HG03064 (cell line): Measurements from ENCODE around the gene MCCC1.
"Not testable (repeated sequence)": the region's sequence is repeated elsewhere in the genome, so short reads cannot be mapped to it uniquely, and the experiment has no call there.

ENCODE experiments used
- ATAC-seq: cut with Tn5 transposase; IDR thresholded peaks from one replicate; pipeline ENCODE4 v1.9.1; 2021; ENCODE audit warnings: low read depth; ENCODE audit not compliant: unreplicated experiment

The MCCC1 gene

DNA sequence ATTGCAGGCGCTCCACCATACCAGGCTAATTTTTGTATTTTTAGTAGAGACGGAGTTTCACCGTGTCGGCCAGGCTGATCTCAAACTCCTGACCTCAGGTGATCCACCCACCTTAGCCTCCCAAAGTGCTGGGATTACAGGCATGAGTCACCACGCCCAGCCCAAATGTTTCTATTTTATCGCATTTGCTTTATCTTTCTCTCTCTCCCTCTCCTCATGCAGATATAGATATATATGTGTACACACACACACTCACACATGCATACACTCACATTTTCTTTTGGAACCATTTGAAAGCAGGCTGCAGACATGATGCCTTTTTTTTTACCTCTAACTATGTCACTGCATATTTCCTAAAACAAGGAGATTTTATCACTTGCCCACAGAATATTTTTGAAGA is 7.3 kb upstream of the MCCC1 start:
- no peak for ATAC-seq

DNA sequence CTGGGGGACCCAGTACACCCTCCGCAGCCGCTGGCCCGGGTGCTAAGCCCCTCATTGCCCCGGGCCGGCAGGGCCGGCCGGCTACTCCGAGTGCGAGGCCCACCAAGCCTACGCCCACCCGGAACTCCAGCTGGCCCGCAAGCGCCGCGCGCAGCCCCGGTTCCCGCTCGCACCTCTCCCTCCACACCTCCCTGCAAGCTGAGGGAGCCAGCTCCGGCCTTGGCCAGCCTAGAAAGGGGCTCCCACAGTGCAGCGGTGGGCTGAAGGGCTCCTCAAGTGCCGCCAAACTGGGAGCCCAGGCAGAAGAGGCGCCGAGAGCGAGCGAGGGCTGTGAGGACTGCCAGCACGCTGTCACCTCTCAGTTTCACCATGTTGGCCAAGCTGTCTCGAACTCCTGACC is 4.7 kb upstream of the MCCC1 start:
- ATAC-seq: not testable (repeated sequence)

DNA sequence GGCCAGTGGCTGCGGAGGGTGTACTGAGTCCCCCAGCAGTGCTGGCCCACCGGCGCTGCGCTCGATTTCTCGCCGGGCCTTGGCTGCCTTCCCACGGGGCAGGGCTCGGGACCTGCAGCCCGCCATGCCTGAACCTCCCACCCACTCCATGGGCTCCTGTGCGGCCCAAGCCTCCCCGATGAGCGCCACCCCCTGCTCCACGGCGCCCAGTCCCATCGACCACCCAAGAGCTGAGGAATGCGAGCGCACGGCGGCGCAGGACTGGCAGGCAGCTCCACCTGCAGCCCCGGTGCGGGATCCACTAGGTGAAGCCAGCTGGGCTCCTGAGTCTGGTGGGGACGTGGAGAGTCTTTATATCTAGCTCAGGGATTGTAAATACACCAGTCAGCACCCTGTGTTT is 1.7 kb upstream of the MCCC1 start:
- not testable (repeated sequence) for ATAC-seq

DNA sequence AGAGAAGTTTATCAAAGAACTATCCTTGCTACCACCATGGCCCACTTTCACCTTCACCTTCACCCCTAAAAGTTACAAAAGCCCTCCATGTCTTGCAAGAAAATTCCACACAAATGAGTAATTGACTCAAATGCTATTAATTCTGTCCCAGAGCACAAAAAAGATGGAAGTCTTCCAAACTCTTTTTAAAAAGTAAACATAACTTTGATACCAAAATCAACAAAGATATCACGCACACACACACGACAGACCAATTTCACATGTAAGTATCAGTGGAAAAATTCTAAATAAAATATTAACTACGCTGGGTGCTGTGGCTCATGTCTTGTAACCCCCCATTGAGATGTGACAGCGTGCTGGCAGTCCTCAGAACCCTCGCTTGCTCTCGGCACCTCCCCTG is 1.1 kb upstream of the MCCC1 start:
- ATAC-seq: no peak

DNA sequence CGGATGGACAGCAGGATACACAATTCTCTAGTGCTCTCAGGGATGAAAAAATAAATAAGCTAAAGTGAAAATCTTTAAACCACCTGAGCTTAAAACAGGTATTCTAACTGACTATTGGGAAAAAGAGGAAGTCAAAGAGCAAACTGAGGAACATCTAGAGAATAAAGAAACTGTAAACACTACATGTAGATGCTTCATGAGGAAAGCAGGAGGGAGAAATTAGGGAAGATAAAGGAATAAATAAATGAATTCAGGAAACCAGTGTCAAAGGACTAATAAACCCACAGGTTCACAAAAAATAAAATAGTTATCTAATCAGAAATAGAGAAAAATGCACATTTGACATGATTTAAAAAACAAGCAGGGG is 525 bp upstream of the MCCC1 start:
- no peak for ATAC-seq

DNA sequence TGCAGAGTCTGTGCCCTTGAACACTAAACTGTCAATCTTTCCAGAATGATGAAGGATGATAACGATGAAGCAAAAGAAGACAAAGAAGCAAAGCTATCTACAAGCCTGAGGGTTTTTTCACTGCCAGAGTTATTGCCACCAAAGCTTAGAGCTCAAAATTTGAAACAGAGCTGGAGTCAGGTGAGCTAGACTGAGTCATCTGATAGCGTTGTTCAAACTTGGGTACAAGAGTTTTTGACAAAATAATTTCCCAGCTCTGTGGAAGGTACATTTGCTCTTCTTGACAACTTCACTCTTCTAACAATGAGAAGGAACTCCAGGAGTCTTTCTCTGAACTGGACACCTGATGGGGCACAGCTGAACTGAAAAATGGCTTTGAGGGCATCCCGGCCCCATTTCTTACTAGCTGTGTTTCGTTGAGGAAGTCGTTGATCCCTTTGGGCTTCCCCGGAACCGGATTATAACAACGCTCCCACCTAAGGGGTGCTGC is 715 bp downstream of the MCCC1 start:
- peak; percentile 25 for ATAC-seq

DNA sequence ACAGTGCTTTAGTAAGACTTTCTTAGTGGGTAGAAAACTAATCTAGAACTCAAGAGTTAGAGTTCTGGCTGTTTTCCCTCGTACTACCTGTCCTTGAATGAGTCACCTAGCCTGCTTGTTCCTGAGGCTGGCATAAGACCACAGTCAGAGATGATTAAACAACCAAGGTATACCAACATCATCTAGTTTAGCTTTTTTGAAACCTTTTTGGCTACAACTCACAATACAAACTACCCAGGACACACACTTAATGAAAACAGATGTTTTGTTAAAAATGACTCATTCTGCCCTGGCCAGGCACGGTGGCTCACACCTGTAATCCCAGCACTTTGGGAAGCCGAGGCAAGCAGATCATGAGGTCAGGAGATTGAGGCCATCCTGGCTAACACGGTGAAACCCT is 4.6 kb downstream of the MCCC1 start:
- ATAC-seq: no peak

DNA sequence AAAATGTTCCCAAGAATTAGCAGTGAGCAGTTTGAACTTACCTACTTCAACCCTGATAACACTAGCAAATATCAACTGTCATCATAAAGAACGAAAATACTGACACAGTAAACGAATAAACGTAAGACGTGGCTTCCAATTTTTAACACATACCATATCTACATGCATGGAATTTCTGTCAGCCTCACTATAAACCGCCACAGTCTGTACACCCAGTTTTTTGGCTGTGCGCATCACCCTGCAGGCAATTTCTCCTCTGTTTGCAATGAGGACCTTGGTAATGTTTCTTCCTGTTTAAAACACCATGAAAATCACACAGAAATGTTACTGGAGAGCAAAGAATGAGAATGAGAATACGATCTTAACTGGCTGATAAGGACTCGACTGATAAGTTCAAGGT is 7.0 kb downstream of the MCCC1 start:
- ATAC-seq: no peak

DNA sequence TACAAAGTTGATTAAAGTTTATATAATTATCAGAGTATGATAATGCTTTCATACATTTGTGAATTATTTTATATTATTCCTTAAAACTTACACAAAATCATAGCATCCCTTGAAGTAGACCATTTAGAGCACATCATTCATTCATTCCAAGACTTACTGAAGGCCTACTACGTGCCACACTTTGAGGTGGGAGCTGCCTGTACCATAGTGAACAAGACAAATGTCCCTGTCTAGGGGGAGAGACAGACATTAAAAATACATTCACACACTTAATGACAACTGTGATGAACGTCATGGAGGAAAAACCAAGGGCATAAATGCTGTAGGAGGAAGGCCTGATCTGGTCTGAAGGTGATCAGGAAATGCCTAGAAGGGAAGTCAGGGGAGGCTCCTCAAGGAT is 12.1 kb downstream of the MCCC1 start:
- ATAC-seq: no peak

DNA sequence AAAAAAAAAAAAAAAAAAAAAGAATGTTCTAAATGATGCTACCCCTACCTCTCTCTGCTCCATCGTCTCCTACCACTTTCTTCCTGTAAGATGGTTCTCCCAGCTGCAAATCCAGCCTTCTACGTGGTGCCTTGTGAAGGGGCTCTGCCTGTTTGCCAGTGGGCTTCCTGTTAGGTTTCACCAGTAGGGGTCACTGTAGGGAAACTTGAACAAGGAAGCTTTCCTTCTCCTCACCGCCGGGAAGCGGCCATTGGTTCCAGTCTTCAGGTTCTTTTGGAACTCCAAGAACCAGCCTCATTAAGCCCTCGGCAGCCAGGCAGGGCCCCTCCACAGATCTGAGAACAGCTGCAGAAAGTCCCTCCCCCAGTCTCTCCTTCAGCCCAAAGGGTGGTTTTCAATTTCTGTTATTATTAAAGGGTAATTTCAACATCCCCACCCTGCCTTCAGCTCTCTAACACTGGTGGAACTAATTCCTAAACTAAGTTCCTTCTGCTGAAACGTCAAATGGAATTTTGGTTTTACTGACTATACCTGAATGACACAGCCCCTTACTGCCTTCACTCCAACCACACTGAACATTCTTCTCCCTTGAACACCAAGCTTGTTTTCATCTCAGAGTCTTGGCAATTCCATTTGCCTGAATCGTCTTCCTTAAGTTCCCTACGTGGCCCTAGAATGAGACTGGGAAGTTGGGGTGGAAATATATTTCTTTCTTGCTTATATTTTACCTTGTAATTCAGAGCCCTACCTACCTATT is 13.5 kb downstream of the MCCC1 start:
- no peak for ATAC-seq

DNA sequence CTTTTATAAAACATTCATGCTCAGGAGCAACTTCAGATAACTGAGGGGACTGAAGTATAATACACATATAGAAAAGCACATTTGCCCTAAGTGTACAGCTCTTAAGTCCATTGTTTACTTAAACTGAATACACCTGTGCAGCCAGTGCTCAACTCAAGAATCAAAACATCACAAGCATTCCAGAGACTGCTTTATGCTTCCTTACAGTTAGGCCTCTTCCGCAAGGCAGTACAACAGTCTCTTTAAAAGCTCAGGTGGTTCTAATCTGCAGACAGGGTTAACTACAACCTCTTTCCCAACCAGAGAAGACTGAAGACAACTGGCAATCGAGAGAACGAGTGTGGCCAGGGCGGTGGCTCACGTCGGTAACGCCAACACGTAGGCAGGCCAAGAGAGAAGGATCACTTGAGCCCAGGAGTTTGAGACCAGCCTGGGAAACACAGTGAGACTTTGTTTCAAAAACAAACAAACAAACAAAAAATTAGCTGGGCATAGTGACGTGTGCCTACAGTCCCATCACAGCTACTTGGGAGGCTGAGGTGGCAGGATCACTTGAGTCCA is 16.9 kb downstream of the MCCC1 start:
- ATAC-seq: no peak

DNA sequence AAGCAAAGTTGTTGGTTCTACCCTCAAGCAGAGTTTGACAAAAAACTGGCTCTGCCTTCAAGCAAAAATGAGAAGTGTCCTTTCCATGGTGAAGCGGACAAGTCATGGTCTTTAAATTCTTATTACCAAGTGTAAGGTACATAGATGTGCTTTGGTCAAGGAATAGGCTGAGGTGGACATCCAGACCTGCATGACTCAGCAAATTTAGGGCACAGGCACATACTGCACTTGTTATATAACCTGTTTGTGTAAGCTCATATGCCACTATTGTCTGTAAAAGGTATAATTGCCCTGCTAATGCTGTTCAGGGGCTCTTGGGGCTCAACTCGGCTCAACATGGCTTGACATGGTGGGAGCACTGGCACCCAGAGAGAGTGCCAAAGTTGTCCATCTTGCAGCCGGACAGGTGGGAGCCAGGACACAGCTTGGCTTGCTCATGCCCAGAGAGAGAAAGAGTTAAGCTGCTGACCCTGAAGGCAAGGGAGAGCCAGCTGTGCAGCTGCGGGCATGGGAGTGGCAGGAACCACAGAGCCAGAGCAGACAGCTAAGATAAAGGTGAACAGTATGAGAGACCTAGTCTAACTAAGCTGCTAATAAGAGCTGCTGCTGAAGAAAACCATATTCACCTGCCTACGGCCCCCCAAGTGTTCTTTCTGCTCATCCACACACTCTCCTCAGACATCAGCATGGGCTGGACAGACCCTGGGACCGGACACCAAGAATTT is 17.7 kb downstream of the MCCC1 start:
- no peak for ATAC-seq

DNA sequence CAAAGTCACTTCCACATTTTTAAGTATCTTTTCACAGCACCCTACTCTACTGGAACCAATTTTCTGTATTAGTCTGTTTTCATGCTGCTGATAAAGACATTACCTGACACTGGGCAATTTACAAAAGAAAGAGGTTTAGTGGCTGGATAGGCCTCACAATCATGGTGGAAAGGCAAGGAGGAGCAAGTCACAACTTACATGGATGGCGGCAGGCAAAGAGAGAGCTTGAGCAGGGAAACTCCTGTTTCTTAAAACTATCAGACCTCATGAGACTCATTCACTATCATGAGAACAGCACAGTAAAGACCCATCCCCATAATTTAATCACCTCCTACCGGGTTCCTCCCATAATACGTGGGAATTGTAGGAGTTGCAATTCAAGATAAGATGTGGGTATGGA is 18.7 kb downstream of the MCCC1 start:
- ATAC-seq: no peak

DNA sequence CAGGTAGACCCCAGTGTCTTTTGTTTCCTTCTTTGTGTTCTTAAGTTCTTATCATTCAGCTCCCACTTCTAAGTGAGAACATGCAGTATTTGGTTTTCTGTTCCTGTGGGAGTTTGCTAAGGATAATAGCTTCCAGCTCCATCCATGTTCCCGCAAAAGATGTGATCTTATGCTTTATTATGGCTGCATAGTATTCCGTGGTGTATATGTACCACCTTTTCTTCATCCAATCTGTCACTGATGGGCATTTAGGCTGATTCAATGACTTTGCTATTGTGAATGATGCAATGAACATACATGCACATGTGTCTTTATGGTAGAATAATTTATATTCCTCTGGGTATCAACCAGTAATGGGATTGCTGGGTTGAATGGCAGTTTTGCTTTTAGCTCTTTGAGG is 24.4 kb downstream of the MCCC1 start:
- ATAC-seq: no peak

DNA sequence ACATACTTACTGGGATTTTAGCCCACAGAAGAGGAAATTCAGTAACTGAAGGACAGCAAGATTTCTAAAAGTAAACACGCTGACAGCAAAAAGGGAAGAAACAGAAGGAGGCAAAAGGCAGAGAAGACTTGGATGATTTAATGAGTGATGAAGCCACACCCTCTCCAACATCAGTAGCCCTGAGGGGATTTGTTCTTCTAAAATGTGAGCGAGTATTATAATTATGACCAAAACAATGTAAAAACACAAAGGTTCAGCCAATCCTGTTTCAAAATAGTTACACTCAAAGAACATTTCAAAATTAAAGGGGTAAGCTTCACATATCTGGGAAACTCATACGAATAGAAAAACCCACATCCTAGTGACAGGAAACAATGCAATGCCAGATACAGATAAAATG is 25.0 kb downstream of the MCCC1 start:
- ATAC-seq: no peak

DNA sequence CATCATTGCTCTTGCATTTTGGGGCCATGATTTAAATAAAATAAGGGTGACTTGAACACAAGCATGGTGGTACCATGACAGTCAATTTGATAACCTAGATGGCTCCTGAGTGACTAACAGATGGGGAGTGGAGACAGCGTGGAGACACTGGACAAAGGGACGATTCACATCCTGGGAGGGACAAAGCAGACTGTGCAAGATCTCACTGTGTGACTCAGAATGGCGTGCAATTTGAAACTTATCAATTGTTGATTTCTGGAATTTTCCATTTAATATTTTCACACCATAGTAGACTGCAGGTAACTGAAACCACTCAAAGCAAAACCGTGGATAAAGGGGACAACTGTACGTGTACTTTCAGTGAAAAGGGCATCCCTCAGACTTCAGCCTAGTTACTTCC is 25.5 kb downstream of the MCCC1 start:
- ATAC-seq: no peak

DNA sequence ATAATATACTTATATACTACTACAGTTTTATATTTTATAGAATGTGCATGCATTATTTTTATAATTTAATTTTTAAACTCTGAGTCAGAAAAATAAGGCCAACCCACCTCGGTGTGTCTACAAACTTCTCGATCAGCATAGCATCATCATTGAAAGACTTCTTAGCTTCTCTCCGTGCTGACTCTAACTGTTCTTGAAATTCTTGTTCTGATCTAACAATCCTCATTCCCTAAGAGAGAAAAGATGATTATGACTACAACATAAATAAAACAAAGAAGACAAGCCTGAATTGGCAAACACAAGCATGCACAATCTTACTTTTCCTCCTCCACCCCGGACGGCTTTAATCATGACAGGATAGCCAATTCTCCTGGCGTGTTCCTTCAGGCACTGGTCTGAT is 28.4 kb downstream of the MCCC1 start:
- no peak for ATAC-seq

DNA sequence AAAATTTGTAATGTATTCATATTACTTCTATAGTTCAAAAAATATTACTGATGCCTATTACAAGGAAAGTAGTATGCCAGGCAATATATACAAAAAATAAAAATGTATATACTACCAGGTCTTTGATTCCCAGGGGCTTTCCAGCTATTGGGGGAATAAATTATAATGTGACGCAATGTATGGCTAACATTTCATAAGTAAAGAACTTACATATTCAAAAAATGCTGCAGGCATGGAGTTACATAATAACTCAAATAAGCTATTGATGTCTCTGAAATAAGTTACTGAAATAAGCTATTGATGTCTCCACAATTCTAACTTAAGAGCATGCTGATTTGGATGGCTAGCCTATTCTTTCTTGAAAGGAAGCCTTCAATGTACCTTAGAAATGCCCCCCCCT is 30.2 kb downstream of the MCCC1 start:
- no peak for ATAC-seq

DNA sequence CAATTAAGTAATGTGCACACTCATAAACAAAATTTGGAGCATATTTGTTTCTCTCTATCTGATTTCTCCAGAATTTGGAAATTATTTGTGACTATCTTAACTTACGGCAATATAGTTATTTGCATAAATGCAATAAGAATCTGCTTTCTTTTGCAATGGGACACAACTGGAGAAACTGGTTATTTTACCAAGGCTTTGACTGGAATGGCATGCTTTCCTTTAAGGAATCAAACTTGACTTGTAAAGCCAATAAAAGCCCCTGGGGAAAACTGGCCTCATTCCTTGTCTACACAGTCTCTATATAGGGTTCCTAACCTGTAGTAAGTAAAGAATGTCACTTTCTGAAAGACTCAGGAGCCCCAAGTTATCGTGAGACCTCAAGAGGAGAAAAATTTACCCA is 32.4 kb downstream of the MCCC1 start:
- ATAC-seq: not testable (repeated sequence)

DNA sequence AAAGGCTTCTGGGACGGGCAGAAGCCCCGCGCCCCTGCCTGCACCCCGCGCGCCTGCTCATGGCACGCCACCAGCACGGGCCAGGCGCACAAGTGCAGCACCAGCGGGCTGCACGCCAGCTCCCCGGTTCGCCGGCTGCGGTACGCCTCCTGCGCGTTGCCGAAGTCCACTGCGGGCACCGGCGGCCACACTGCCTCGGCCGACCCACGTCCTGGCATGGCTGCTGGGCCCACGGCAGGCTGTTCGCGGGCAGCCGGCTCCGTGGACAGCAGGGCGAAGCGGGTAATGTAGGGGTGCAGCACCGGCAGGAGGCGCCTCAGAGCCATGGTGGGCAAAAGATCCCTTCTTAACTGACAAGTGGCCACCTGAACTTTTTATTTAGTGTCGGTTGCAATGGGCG is 34.8 kb downstream of the MCCC1 start:
- ATAC-seq: no peak

DNA sequence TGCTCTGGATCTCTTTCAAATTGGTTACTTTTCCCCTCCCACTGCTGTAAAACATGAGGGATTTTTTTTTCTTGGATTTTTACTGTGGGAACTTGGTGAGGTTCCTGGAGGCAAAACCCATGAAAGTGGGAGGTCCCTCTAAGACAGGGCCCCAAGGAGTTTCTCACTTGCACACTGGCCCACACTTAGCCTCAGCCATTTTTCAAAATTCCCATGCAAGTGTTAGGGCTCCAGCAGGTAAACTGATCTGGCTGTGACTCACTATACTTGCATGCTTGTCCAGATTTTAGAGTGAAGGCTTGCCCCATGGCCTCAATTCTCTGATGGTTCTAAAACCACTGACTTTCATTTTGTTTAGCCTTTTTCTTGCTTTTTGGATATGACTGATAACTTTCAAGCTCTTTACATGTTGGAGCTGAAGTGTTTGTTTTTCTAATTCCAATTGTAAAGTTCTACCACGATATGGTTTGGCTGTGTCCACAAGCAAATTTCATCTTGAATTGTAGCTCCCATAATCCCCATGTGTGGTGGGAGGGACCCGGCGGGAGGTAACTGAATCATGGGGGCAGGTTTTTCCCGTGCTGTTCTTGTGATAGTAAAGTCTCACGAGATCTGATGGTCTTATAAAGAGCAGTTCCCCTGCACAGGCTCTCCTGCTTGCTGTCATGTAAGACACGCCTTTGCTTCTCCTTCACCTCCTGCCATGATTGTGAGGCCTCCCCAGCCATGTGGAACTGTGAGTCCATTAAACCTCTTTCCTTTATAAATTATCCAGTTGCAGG is 37.7 kb downstream of the MCCC1 start:
- no peak for ATAC-seq
